ENCODE results near the gene GOLGA6L22.
"Not testable (repeated sequence)": the region's sequence is repeated elsewhere in the genome, so short reads cannot be mapped to it uniquely, and the experiment has no call there.

GOLGA6L22 gene

DNA sequence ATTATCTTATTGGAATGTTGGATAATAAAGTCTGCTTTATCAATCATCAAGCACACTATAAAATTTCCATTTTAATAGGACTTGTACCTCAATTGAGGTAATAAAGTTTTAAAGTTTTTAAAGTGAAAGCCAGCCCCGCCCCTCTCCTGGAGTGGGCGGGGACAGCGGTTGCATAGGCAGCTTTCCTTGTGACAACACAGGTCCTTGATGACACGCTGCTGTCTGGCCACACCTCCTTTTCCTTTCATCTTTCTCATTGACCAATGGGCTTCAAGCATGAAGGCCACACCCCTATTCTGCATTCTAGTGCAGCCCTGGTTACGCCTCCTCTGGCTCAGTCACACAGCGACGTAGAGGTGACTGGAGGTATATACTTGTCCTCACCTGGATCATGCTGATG is at the start of gene GOLGA6L22:
GOLGA6L22 (plus strand) TSS at position 301 of the 400 bp plus-strand sequence; CDS start at position 392, 91 bp downstream.
- not testable (repeated sequence) for DNase-seq (ENCODE audit: low read depth)

GRCh38 chr15:22417288-22417687 is 41.4 kb upstream of the GOLGA6L22 start:
- DNase-seq (ENCODE audit: low read depth), result not testable (repeated sequence)

DNA sequence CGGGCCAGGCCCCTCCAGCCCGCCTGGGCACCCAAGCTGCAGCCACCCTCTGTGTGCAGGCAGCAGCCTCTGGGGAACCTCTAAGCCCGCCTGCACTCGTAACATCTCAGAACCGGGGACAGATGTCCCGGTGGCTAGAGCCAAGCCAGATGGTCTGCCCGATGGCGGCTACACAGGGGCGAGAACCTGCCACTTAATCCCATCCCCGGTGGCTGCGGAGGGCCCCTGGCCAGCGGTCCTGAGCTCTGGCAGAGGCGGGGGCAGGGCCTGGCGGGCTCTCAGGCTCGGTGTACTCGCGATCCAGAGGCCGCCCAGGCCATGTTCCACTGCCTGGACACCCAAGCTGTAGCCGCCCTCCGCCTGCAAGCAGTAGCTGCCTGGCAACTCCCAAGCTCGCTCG is 40.9 kb upstream of the GOLGA6L22 start:
- DNase-seq (ENCODE audit: low read depth), result not testable (repeated sequence)

DNA sequence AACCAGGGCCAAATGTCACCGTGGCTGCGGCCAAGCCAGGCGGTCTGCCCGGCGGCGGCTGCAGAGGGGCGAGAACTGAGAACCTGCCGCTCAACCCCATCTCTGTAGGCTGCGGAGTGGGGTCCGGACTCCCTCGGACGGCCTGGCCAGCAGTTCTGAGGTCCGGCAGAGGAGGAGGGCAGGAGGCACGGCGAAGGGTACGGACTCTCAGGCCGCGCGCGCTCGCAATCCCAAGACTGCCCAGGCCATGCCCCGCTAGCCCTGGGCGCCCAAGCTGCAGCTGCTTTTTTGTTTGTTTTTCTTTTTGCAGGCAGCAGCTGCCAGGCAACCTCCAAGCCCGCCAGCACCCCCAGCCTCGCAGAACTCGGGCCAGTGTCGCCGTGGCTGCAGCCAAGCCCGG is 40.5 kb upstream of the GOLGA6L22 start:
- not testable (repeated sequence) for DNase-seq (ENCODE audit: low read depth)

- not testable (repeated sequence) for DNase-seq (ENCODE audit: low read depth)
Measured at GRCh38 chr15:22418666-22419065, 40.0 kb upstream of the GOLGA6L22 start.

- not testable (repeated sequence) for DNase-seq (ENCODE audit: low read depth)
Measured at GRCh38 chr15:22420340-22420739, 38.4 kb upstream of the GOLGA6L22 start.

- DNase-seq (ENCODE audit: low read depth), result not testable (repeated sequence)
Measured at GRCh38 chr15:22429426-22429825, 29.3 kb upstream of the GOLGA6L22 start.

- DNase-seq (ENCODE audit: low read depth), result not testable (repeated sequence)
Measured at GRCh38 chr15:22431687-22432086, 27.0 kb upstream of the GOLGA6L22 start.

- peak; percentile 18 for DNase-seq (ENCODE audit: low read depth)
Measured at GRCh38 chr15:22494490-22495113, 35.9 kb downstream of the GOLGA6L22 start.

GRCh38 chr15:22497200-22497599 is 38.5 kb downstream of the GOLGA6L22 start:
- not testable (repeated sequence) for DNase-seq (ENCODE audit: low read depth)

GRCh38 chr15:22498220-22498925 is 39.7 kb downstream of the GOLGA6L22 start:
- DNase-seq (ENCODE audit: low read depth), result not testable (repeated sequence)

- DNase-seq (ENCODE audit: low read depth), result not testable (repeated sequence)
Measured at GRCh38 chr15:22502272-22502671, 43.6 kb downstream of the GOLGA6L22 start.

DNA sequence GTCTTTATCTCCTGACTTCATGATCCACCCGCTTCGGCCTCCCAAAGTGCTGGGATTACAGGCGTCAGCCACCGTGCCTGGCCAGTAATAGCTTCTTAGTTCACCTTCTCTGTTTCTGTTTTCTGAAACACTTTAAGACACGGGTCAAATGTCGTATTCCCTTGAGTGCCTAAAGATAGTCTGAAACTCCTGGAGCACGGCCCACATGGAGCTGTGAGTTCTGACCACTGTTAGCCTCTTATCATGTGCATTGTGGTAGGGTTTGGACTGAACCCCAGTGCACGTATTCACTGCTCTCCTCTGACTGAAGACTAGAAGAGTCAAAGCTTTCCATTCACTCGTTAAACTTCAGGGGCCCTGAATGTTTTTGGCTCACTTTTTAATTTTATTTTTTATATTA is 48.3 kb downstream of the GOLGA6L22 start:
- not testable (repeated sequence) for DNase-seq (ENCODE audit: low read depth)

DNA sequence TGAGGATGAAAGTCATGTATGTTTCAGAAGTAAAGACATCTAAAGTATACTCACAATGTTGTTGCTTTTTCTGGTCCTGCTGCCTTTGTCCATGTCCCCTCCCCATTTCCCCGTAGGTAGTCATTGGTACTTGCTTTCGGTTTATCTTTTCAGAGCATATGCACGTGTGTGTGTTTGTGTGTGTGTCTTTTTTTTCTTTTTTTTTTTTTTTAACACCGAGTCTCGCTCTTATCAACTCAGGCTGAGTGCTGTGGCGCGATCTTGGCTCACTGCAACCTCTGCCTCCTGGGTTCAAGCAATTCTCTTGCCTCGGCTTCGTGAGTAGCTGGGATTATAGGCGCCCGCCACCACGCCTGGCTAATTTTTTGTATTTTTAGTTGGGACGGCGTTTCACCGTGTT is 57.4 kb downstream of the GOLGA6L22 start:
- DNase-seq (ENCODE audit: low read depth), result not testable (repeated sequence)

Measured in activated T-cell treated with anti-CD3 and anti-CD28 coated beads for 48 hours (primary cell).